K562 (cell line): ENCODE measurements around the gene C1orf198. TPM values are rescaled to one million over a fixed set of nuclear protein-coding genes. Genes with fewer than 3 reads are reported as not detected.

ENCODE experiments used
- BRF1 ChIP-seq: IDR thresholded peaks from 3 replicates; pipeline ENCODE4 v1.6.1; 2011; ENCODE audit warnings: borderline replicate concordance, mild to moderate bottlenecking; ENCODE audit not compliant: insufficient read length; ENCODE audit errors: extremely low read depth
- ETV5 ChIP-seq: sonication (generic); formaldehyde crosslinking; IDR thresholded peaks from 2 replicates; pipeline ENCODE4 v1.4.0; 2020; ENCODE audit warnings: low read depth, mild to moderate bottlenecking, missing genetic modification reagents
- GATAD2A ChIP-seq: fragments of 450-650 bp; IDR thresholded peaks from 2 replicates; pipeline ENCODE4 v1.6.1; 2017
- HDGF ChIP-seq: fragments of 450-650 bp; IDR thresholded peaks from 2 replicates; pipeline ENCODE4 v1.6.1; 2016
- NFXL1 ChIP-seq: fragments of 450-650 bp; formaldehyde crosslinking; IDR thresholded peaks from 2 replicates; pipeline ENCODE4 v1.4.0; 2021; ENCODE audit warnings: mild to moderate bottlenecking
- NR4A1 ChIP-seq, 2 experiments: fragments of 250-450 bp in 1 of 2; fragments of 450-650 bp in 1 of 2; sonication (Bioruptor Pico) in 1 of 2; IDR thresholded peaks; 2 replicates each; pipeline versions ENCODE4 v1.4.0 to v1.6.1; 2016 to 2020; ENCODE audit warnings: mild to moderate bottlenecking in 2 of 2, missing compliant biosample characterization in 1 of 2, missing genetic modification characterization in 1 of 2, moderate library complexity in 1 of 2
- PCBP1 ChIP-seq: fragments of 200-400 bp; formaldehyde crosslinking; IDR thresholded peaks from 2 replicates; pipeline ENCODE4 v1.6.1; 2018; ENCODE audit warnings: mild to moderate bottlenecking, low read depth, low read length; ENCODE audit not compliant: poor library complexity, severe bottlenecking
- POLR2A ChIP-seq: fragments of 450-650 bp; conservative IDR thresholded peaks from 2 replicates; pipeline ENCODE4 v1.6.1; 2016
- SRSF1 ChIP-seq: fragments of 200-400 bp; formaldehyde crosslinking; IDR thresholded peaks from 2 replicates; pipeline ENCODE4 v1.6.1; 2017; ENCODE audit warnings: mild to moderate bottlenecking, low read depth, low read length, moderate library complexity
- SRSF9 ChIP-seq: fragments of 200-400 bp; formaldehyde crosslinking; IDR thresholded peaks from 2 replicates; pipeline ENCODE4 v1.6.1; 2017; ENCODE audit warnings: low read depth, low read length, borderline replicate concordance
- ZC3H8 ChIP-seq: fragments of 450-650 bp; IDR thresholded peaks from 2 replicates; pipeline ENCODE4 v1.6.1; 2017
- ZFPM2 ChIP-seq: fragments of 250-450 bp; sonication (Bioruptor Pico); IDR thresholded peaks from 2 replicates; pipeline ENCODE4 v1.5.1; 2022; ENCODE audit warnings: mild to moderate bottlenecking
- ZNF347 ChIP-seq: fragments of 450-650 bp; formaldehyde crosslinking; IDR thresholded peaks from 2 replicates; pipeline ENCODE4 v1.4.0; 2020; ENCODE audit warnings: low read depth, mild to moderate bottlenecking, moderate library complexity
- polyA plus RNA-seq, 8 experiments: library from polyadenylated mRNA; depleted of rRNA in 4 of 8; stranded (reverse) in 5 of 8; unstranded in 3 of 8; fragments of >200 nt; fragmentation: Nextera tagmentation in 2 of 8; fragmentation: Illumina TruSeq in 1 of 8; extraction: Ambion mirVana in 2 of 8; extraction: Trizol in 1 of 8; gene quantifications; 2 replicates each; pipeline versions ENCODE4 v1.2.1 to v1.2.3, GENCODE V29; 2011 to 2014; ENCODE audit warnings: inconsistent platforms in 1 of 8, missing spikeins in 1 of 8
- total RNA-seq, 7 experiments: library from RNA; depleted of rRNA in 6 of 7; stranded (reverse); fragments of >200 nt in 6 of 7; fragmentation: Illumina TruSeq in 2 of 7; extraction: Trizol in 2 of 7; gene quantifications; 2 replicates each; pipeline versions ENCODE4 v1.2.1 to v1.2.3, GENCODE V29; 2011 to 2021; ENCODE audit warnings: low replicate concordance in 1 of 7
- TF ChIP-seq, protein P1 (sequence below), 2 experiments: fragments of 200-800 bp in 1 of 2; sonication (Bioruptor generic) in 1 of 2; sonication (generic) in 1 of 2; formaldehyde crosslinking in 1 of 2; IDR thresholded peaks in 1 of 2; conservative IDR thresholded peaks in 1 of 2; 2 replicates each; pipeline versions ENCODE4 v1.5.0 to v1.6.1; 2016 to 2020; ENCODE audit warnings: missing compliant biosample characterization in 1 of 2, missing genetic modification characterization in 1 of 2, missing genetic modification reagents in 1 of 2
- TF ChIP-seq, protein P2 (sequence below): sonication (generic); formaldehyde crosslinking; IDR thresholded peaks from 2 replicates; pipeline ENCODE4 v1.9.0; 2022; ENCODE audit warnings: mild to moderate bottlenecking, missing genetic modification reagents
- TF ChIP-seq, protein P3 (sequence below): sonication (generic); formaldehyde crosslinking; IDR thresholded peaks from 2 replicates; pipeline ENCODE4 v1.5.0; 2020; ENCODE audit warnings: missing genetic modification reagents
- TF ChIP-seq, protein P4 (sequence below): fragments of 150-350 bp; IDR thresholded peaks from 2 replicates; pipeline ENCODE4 v1.6.1; 2014; ENCODE audit warnings: low read depth, mild to moderate bottlenecking, low read length, borderline replicate concordance
- TF ChIP-seq, protein P5 (sequence below): fragments of 450-650 bp; IDR thresholded peaks from one replicate; pipeline ENCODE4 v1.6.1; 2018; ENCODE audit warnings: mild to moderate bottlenecking, moderate library complexity; ENCODE audit not compliant: partially characterized antibody
- TF ChIP-seq, protein P6 (sequence below): fragments of 450-650 bp; IDR thresholded peaks from 2 replicates; pipeline ENCODE4 v1.6.1; 2014; ENCODE audit warnings: low read depth, mild to moderate bottlenecking, moderate library complexity, borderline replicate concordance

Gene C1orf198
- total and polyA plus RNA-seq, 9 of the 15 experiments (the other 6 are each of a cell fraction or from before 2014, with no cell fraction given), result 2.0 to 15.1 (median 10.4) TPM

DNA sequence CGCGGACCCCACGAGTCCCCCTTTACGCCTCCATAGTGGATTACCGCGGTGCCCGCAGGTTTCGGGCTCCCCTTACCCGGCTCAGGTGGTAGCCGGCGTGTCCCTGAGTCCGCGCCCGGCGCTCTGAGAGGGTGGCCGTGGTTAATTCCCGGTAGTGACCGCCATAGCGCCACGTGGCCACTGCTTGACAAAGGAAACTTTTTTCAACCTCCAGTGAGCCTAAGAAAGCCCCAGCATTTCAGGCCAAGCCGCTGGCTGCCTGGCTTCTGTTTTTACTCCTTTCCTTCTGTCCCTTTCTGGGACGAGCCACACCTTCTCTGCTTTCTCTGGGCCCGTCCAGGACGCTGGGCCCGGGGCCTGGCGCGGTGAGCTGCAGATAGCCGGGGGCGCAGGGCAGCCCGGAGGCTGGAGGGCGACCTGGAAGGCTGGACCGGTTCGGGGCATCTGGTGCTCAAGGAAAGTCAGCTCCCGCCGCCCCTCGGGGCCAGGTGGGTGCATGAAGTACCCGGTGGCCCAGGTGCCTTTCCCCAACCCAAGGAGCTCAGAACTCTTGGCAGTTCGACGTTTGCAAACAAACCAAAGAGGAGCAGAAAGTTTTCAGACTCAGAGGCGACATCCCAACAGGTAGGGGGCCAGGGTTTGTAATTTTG, 540 bp upstream of the C1orf198 start (continued):
- TF ChIP-seq NR4A1 (CRISPR knock-in tag; IDR thresholded peaks at IDR 0.05) (no peak), NR4A1 (tag; IDR thresholded peaks at IDR 0.05) (peak; percentile 63; the same call in 1 of the 2 replicates), ETV5 (no peak), GATAD2A (0 out of 2 replicates have a peak, but pooled peaks have one; percentile 15), POLR2A (no peak), PCBP1 (no peak), SRSF1 (no peak), ZFPM2 (no peak), ZNF347 (CRISPR knock-in tag) (no peak), HDGF (no peak), ZC3H8 (no peak), NFXL1 (CRISPR knock-in tag) (no peak), SRSF9 (no peak), BRF1 (no peak)
- TF ChIP-seq, protein P1, sequence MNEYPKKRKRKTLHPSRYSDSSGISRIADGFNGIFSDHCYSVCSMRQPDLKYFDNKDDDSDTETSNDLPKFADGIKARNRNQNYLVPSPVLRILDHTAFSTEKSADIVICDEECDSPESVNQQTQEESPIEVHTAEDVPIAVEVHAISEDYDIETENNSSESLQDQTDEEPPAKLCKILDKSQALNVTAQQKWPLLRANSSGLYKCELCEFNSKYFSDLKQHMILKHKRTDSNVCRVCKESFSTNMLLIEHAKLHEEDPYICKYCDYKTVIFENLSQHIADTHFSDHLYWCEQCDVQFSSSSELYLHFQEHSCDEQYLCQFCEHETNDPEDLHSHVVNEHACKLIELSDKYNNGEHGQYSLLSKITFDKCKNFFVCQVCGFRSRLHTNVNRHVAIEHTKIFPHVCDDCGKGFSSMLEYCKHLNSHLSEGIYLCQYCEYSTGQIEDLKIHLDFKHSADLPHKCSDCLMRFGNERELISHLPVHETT (CRISPR knock-in tag; conservative IDR thresholded peaks at IDR 0.05 in 1 of 2, IDR thresholded peaks at IDR 0.05 in 1 of 2), result no peak
- TF ChIP-seq, protein P2, sequence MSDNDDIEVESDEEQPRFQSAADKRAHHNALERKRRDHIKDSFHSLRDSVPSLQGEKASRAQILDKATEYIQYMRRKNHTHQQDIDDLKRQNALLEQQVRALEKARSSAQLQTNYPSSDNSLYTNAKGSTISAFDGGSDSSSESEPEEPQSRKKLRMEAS (CRISPR knock-in tag), result peak; percentile 87
- TF ChIP-seq, protein P3, sequence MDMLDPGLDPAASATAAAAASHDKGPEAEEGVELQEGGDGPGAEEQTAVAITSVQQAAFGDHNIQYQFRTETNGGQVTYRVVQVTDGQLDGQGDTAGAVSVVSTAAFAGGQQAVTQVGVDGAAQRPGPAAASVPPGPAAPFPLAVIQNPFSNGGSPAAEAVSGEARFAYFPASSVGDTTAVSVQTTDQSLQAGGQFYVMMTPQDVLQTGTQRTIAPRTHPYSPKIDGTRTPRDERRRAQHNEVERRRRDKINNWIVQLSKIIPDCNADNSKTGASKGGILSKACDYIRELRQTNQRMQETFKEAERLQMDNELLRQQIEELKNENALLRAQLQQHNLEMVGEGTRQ (CRISPR knock-in tag), result peak; percentile 62
- TF ChIP-seq, protein P4, sequence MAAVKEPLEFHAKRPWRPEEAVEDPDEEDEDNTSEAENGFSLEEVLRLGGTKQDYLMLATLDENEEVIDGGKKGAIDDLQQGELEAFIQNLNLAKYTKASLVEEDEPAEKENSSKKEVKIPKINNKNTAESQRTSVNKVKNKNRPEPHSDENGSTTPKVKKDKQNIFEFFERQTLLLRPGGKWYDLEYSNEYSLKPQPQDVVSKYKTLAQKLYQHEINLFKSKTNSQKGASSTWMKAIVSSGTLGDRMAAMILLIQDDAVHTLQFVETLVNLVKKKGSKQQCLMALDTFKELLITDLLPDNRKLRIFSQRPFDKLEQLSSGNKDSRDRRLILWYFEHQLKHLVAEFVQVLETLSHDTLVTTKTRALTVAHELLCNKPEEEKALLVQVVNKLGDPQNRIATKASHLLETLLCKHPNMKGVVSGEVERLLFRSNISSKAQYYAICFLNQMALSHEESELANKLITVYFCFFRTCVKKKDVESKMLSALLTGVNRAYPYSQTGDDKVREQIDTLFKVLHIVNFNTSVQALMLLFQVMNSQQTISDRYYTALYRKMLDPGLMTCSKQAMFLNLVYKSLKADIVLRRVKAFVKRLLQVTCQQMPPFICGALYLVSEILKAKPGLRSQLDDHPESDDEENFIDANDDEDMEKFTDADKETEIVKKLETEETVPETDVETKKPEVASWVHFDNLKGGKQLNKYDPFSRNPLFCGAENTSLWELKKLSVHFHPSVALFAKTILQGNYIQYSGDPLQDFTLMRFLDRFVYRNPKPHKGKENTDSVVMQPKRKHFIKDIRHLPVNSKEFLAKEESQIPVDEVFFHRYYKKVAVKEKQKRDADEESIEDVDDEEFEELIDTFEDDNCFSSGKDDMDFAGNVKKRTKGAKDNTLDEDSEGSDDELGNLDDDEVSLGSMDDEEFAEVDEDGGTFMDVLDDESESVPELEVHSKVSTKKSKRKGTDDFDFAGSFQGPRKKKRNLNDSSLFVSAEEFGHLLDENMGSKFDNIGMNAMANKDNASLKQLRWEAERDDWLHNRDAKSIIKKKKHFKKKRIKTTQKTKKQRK, result no peak
- TF ChIP-seq, protein P5, sequence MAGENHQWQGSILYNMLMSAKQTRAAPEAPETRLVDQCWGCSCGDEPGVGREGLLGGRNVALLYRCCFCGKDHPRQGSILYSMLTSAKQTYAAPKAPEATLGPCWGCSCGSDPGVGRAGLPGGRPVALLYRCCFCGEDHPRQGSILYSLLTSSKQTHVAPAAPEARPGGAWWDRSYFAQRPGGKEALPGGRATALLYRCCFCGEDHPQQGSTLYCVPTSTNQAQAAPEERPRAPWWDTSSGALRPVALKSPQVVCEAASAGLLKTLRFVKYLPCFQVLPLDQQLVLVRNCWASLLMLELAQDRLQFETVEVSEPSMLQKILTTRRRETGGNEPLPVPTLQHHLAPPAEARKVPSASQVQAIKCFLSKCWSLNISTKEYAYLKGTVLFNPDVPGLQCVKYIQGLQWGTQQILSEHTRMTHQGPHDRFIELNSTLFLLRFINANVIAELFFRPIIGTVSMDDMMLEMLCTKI, result no peak
- TF ChIP-seq, protein P6, sequence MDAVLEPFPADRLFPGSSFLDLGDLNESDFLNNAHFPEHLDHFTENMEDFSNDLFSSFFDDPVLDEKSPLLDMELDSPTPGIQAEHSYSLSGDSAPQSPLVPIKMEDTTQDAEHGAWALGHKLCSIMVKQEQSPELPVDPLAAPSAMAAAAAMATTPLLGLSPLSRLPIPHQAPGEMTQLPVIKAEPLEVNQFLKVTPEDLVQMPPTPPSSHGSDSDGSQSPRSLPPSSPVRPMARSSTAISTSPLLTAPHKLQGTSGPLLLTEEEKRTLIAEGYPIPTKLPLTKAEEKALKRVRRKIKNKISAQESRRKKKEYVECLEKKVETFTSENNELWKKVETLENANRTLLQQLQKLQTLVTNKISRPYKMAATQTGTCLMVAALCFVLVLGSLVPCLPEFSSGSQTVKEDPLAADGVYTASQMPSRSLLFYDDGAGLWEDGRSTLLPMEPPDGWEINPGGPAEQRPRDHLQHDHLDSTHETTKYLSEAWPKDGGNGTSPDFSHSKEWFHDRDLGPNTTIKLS, result peak; percentile 87
